PC-3 (cell line): ENCODE data around the gene FKBP1A. TPM values are rescaled to one million over a fixed set of nuclear protein-coding genes. Genes with fewer than 3 reads are reported as not detected.
A peak's percentile ranks its signal among the peaks of the same experiment; 100 is the strongest.

ENCODE experiments used
- ATAC-seq: fragments of 200-7000 bp; cut with Tn5 transposase; 2 replicates; pipeline ENCODE4 v1.9.1; 2020; ENCODE audit warnings: mild to moderate bottlenecking, moderate library complexity
- BruUV-seq: library from RNA; stranded (reverse); fragments of 400-500 nt; replicated peaks from 2 replicates; lab custom pipeline; 2021; lab: Mats Ljungman, UMichigan
- CTCF ChIA-PET: fragments of 300-600 bp; sonication (Branson Sonifier 250); formaldehyde crosslinking; loops from one replicate; lab custom pipeline; 2022; ENCODE audit warnings: antibody characterized with exemption; lab: Charles Lee
- POLR2A ChIA-PET: fragments of 300-600 bp; sonication (Branson Sonifier 250); formaldehyde crosslinking; loops from one replicate; lab custom pipeline; 2022; ENCODE audit warnings: antibody characterized with exemption; ENCODE audit not compliant: unreplicated experiment; lab: Charles Lee
- DNase-seq: peaks from one replicate; pipeline ENCODE4 v3.0.0-alpha.2; 2015
- H2AFZ ChIP-seq: fragments of 300-600 bp; sonication (generic); 2 replicates; pipeline ENCODE4 v1.6.0; 2016; ENCODE audit warnings: antibody characterized with exemption, low read length
- H3F3A ChIP-seq: fragments of 300-600 bp; sonication (generic); one replicate; pipeline ENCODE4 v1.6.0; 2017; ENCODE audit warnings: antibody characterized with exemption, low read length, control low read depth, mild to moderate bottlenecking; ENCODE audit not compliant: unreplicated experiment
- H3K27ac ChIP-seq: fragments of 300-600 bp; sonication (generic); 2 replicates; pipeline ENCODE4 v1.5.1; 2016; ENCODE audit warnings: mild to moderate bottlenecking, low read length
- H3K27me3 ChIP-seq: fragments of 300-600 bp; sonication (generic); 2 replicates; pipeline ENCODE4 v1.6.1; 2016; ENCODE audit warnings: low read length, mixed read lengths
- H3K36me3 ChIP-seq: fragments of 300-600 bp; sonication (generic); 2 replicates; pipeline ENCODE4 v1.6.1; 2016; ENCODE audit warnings: low read depth, mixed run types, low read length, mixed read lengths
- H3K4me1 ChIP-seq: fragments of 300-600 bp; sonication (generic); 2 replicates; pipeline ENCODE4 v1.5.1; 2016; ENCODE audit warnings: low read length; ENCODE audit not compliant: insufficient read depth
- H3K4me2 ChIP-seq: fragments of 300-600 bp; sonication (generic); 2 replicates; pipeline ENCODE4 v1.6.0; 2016; ENCODE audit warnings: low read length
- H3K4me3 ChIP-seq: fragments of 300-600 bp; sonication (generic); 2 replicates; pipeline ENCODE4 v1.5.1; 2016; ENCODE audit warnings: mild to moderate bottlenecking, low read length, mixed read lengths
- H3K79me2 ChIP-seq: fragments of 300-600 bp; sonication (generic); 2 replicates; pipeline ENCODE4 v1.6.1; 2017; ENCODE audit warnings: low read length, mixed read lengths
- H3K9ac ChIP-seq: fragments of 300-600 bp; sonication (generic); 2 replicates; pipeline ENCODE4 v1.6.0; 2016; ENCODE audit warnings: mild to moderate bottlenecking, low read length
- H3K9me2 ChIP-seq: fragments of 300-600 bp; sonication (generic); replicated peaks from 2 replicates; pipeline ENCODE4 v1.6.1; 2016; ENCODE audit warnings: mixed run types, low read length, mixed read lengths
- H3K9me3 ChIP-seq: fragments of 300-600 bp; sonication (generic); 2 replicates; pipeline ENCODE4 v1.6.1; 2016; ENCODE audit warnings: low read length, mixed read lengths
- H4K20me1 ChIP-seq: fragments of 300-600 bp; sonication (generic); 2 replicates; pipeline ENCODE4 v1.6.1; 2016; ENCODE audit warnings: low read length, mixed read lengths
- EZH2 ChIP-seq: fragments of 300-600 bp; sonication (generic); IDR thresholded peaks from one replicate; pipeline ENCODE4 v1.6.1; 2017; ENCODE audit warnings: antibody characterized with exemption, mild to moderate bottlenecking, low read length; ENCODE audit not compliant: unreplicated experiment
- EZH2phosphoT487 ChIP-seq: fragments of 300-600 bp; sonication (generic); IDR thresholded peaks from 2 replicates; pipeline ENCODE4 v1.6.1; 2018; ENCODE audit warnings: mild to moderate bottlenecking, antibody characterized with exemption, low read length, borderline replicate concordance
- intact Hi-C: fragments of 100-400 bp; cut with micrococcal nuclease; formaldehyde crosslinking; loops from 2 replicates; pipeline ENCODE4 v1.9.0; 2023
- total RNA-seq: library from RNA; depleted of rRNA; stranded (reverse); fragments of >200 nt; gene quantifications from 2 replicates; pipeline ENCODE4 v1.2.3, GENCODE V29; 2014
- TF ChIP-seq, protein P1 (sequence below): fragments of 300-600 bp; sonication (generic); conservative IDR thresholded peaks from 2 replicates; pipeline ENCODE4 v1.5.1; 2017; ENCODE audit warnings: antibody characterized with exemption, low read depth, mild to moderate bottlenecking, low read length

The FKBP1A gene
- total RNA-seq, 1 experiment from 2014 or later = 178 TPM

- Histone ChIP-seq H3K9me2 (no peaks in the 10 kb centered on the region), H3K27ac (peak overlapping the region; percentile 92), H3K4me2 (peak overlapping the region; percentile 91), H3K4me1 (peaks cover 64% of the 10 kb centered on the region), H3K9me3 (no peaks in the 10 kb centered on the region), H3K9ac (peak overlapping the region; percentile 98), H3K4me3 (peak overlapping the region; percentile 74), H3K27me3 (no peaks in the 10 kb centered on the region), H3K79me2 (peaks cover 43% of the 10 kb centered on the region), H2AFZ (peak overlapping the region; percentile 19; the same call in 1 of the 2 replicates), H4K20me1 (no peaks in the 10 kb centered on the region), H3F3A (no peaks in the 10 kb centered on the region), H3K36me3 (no peaks in the 10 kb centered on the region)
- no TSS peak for BruUV-seq
- peak; percentile 7 for ATAC-seq
- ChIA-PET CTCF (no interaction called here), POLR2A (no interaction called here)
- DNase-seq = peak; percentile 66
- intact Hi-C loops = loop anchor here (1.0 to 5.0 kb wide), 2 partner anchors 113 to 146 kb away; no protein-coding TSS in a partner anchor
- TF ChIP-seq, protein P1, sequence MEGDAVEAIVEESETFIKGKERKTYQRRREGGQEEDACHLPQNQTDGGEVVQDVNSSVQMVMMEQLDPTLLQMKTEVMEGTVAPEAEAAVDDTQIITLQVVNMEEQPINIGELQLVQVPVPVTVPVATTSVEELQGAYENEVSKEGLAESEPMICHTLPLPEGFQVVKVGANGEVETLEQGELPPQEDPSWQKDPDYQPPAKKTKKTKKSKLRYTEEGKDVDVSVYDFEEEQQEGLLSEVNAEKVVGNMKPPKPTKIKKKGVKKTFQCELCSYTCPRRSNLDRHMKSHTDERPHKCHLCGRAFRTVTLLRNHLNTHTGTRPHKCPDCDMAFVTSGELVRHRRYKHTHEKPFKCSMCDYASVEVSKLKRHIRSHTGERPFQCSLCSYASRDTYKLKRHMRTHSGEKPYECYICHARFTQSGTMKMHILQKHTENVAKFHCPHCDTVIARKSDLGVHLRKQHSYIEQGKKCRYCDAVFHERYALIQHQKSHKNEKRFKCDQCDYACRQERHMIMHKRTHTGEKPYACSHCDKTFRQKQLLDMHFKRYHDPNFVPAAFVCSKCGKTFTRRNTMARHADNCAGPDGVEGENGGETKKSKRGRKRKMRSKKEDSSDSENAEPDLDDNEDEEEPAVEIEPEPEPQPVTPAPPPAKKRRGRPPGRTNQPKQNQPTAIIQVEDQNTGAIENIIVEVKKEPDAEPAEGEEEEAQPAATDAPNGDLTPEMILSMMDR = no peak
- TF ChIP-seq EZH2phosphoT487 = no peak
- TF ChIP-seq EZH2 = no peak
Measured at GRCh38 chr20:1324598-1325172, 68.2 kb downstream of the FKBP1A start.

DNA sequence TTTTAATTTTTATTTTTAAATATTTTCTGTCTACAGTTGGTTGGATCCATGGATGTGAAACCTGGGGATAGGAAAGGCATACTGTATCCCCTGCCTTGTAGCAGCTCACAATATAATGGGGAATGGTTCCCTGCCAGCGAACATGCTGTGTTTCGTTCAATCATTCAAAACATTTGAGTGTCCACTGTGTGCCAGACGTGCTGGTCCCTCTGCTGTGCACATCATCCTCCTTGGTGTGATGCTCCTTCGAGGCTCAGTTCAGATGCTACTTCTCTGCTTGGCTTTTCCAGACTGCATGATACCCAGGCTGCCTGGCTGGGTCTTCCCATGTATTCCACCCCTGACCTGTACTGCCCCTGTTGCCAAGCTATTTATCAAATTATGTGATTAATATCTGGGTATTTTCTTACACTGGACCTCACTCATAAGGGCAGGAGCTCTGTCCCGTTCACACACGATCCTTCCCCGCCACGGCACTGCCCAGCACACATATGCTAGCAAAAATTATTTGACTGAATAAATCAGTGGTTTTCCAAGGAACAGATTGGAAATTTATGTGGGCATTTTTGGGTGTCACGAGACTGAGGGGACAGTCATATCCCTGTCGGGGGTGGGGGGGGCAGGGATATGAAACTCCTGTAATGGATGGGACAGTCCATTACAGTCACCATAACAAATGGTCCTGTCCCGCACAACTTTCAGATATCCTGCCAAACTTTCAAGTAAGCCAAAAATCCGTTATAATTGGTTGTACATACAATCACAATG lies 68.8 kb downstream of the FKBP1A start:
- no peak for ATAC-seq
- no peaks in the 10 kb centered on the region for H4K20me1 ChIP-seq
- no TSS peak for BruUV-seq
- H3K4me3 ChIP-seq = peak overlapping the region; percentile 74; the same call in 1 of the 2 replicates
- H3K4me2 ChIP-seq = peak overlapping the region; percentile 91
- H3K36me3 ChIP-seq = no peaks in the 10 kb centered on the region
- ChIA-PET POLR2A (no interaction called here), CTCF (interaction anchor here (0.6 kb wide), 1 partner anchor 68 kb away, joined by 18 read pairs; no protein-coding TSS in a partner anchor)
- peak overlapping the region; percentile 92 for H3K27ac ChIP-seq
- TF ChIP-seq, protein P1 = no peak
- TF ChIP-seq EZH2 (no peak), EZH2phosphoT487 (no peak)
- DNase-seq = no peak
- H3K27me3 ChIP-seq = no peaks in the 10 kb centered on the region
- peaks cover 37% of the 10 kb centered on the region for H3K79me2 ChIP-seq
- H3F3A ChIP-seq = no peaks in the 10 kb centered on the region
- H3K9me2 ChIP-seq = no peaks in the 10 kb centered on the region
- peaks cover 57% of the 10 kb centered on the region for H3K4me1 ChIP-seq
- no peak overlapping the region for H2AFZ ChIP-seq
- no peaks in the 10 kb centered on the region for H3K9me3 ChIP-seq
- H3K9ac ChIP-seq = peak overlapping the region; percentile 98
- intact Hi-C loops = loop anchor here (2.0 kb wide), 1 partner anchor 69 kb away; the partner anchor contains the start of gene FKBP1A
